WTC11 (cell line): ENCODE results near the gene PRSS27.

Source experiments
- FOXK1 ChIP-seq: sonication (generic); formaldehyde crosslinking; IDR thresholded peaks from 2 replicates; pipeline ENCODE4 v1.8.0; 2022; ENCODE audit warnings: mild to moderate bottlenecking, moderate library complexity, missing genetic modification reagents
- TF ChIP-seq, protein P1 (sequence below): fragments of 200-600 bp; IDR thresholded peaks from 2 replicates; pipeline ENCODE4 v1.8.0; 2022; ENCODE audit warnings: antibody characterized with exemption
- TF ChIP-seq, protein P2 (sequence below): sonication (generic); formaldehyde crosslinking; IDR thresholded peaks from 2 replicates; pipeline ENCODE4 v1.8.0; 2022; ENCODE audit warnings: mild to moderate bottlenecking, missing genetic modification reagents
- TF ChIP-seq, protein P3 (sequence below): sonication (generic); formaldehyde crosslinking; IDR thresholded peaks from 2 replicates; pipeline ENCODE4 v1.8.0; 2022; ENCODE audit warnings: mild to moderate bottlenecking, missing genetic modification reagents

DNA sequence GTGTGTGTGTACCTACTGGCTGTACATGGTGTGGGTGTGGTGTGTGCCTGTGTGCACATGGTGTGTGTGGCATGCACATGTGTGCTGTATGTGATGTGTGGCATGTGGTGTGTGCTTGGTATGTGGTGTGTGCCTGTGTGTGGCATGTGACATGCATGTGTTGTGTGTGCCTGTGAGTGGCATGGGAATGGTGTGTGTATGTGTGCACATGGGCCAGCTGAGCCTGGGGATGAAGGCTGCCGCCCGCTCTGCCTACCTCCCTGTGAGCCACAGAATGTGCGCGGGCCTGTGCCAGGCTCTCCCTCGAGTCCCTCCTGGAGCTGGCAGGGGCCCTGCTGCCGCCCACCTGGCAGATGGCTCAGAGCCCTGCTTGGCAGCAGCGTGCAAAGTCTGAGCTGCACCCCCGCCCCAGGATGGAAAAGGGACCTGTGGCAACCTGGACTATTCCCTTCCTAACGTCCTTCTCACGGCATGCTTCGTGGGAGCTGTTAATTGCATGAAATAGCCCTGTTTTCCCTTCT, 9.3 kb downstream of the PRSS27 start:
- TF ChIP-seq, protein P1, sequence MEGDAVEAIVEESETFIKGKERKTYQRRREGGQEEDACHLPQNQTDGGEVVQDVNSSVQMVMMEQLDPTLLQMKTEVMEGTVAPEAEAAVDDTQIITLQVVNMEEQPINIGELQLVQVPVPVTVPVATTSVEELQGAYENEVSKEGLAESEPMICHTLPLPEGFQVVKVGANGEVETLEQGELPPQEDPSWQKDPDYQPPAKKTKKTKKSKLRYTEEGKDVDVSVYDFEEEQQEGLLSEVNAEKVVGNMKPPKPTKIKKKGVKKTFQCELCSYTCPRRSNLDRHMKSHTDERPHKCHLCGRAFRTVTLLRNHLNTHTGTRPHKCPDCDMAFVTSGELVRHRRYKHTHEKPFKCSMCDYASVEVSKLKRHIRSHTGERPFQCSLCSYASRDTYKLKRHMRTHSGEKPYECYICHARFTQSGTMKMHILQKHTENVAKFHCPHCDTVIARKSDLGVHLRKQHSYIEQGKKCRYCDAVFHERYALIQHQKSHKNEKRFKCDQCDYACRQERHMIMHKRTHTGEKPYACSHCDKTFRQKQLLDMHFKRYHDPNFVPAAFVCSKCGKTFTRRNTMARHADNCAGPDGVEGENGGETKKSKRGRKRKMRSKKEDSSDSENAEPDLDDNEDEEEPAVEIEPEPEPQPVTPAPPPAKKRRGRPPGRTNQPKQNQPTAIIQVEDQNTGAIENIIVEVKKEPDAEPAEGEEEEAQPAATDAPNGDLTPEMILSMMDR, result no peak
- TF ChIP-seq, protein P2, sequence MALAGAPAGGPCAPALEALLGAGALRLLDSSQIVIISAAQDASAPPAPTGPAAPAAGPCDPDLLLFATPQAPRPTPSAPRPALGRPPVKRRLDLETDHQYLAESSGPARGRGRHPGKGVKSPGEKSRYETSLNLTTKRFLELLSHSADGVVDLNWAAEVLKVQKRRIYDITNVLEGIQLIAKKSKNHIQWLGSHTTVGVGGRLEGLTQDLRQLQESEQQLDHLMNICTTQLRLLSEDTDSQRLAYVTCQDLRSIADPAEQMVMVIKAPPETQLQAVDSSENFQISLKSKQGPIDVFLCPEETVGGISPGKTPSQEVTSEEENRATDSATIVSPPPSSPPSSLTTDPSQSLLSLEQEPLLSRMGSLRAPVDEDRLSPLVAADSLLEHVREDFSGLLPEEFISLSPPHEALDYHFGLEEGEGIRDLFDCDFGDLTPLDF (CRISPR knock-in tag), result no peak
- TF ChIP-seq, protein P3, sequence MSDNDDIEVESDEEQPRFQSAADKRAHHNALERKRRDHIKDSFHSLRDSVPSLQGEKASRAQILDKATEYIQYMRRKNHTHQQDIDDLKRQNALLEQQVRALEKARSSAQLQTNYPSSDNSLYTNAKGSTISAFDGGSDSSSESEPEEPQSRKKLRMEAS (CRISPR knock-in tag), result no peak
- no peak for TF ChIP-seq FOXK1 (CRISPR knock-in tag)
